Suprapubic skin (tissue), 4 donors: Measurements from ENCODE around the gene TMEM138. TPM values are rescaled to one million over a fixed set of nuclear protein-coding genes. Genes with fewer than 3 reads are reported as not detected.

ENCODE experiments used
- DNase-seq, 2 donors: peaks; one replicate each; pipeline ENCODE4 v3.0.0-alpha.2; 2019; ENCODE audit warnings: low spot score in 2 of 2
- H3K27ac ChIP-seq: fragments of 200-600 bp; sonication (generic); one replicate; pipeline ENCODE4 v1.5.1; 2019
- H3K27me3 ChIP-seq: fragments of 200-600 bp; sonication (generic); one replicate; pipeline ENCODE4 v1.5.1; 2019
- H3K36me3 ChIP-seq: fragments of 200-600 bp; sonication (generic); one replicate; pipeline ENCODE4 v1.5.1; 2019
- H3K4me1 ChIP-seq: fragments of 200-600 bp; sonication (generic); one replicate; pipeline ENCODE4 v1.5.1; 2019
- H3K4me3 ChIP-seq: fragments of 200-600 bp; sonication (generic); one replicate; pipeline ENCODE4 v1.5.1; 2019; ENCODE audit warnings: mild to moderate bottlenecking
- H3K9me3 ChIP-seq: fragments of 200-600 bp; sonication (generic); one replicate; pipeline ENCODE4 v1.5.1; 2019
- EP300 ChIP-seq: sonication (generic); formaldehyde crosslinking; IDR thresholded peaks from one replicate; pipeline ENCODE4 v1.6.1; 2017; ENCODE audit warnings: antibody characterized with exemption
- POLR2A ChIP-seq, 2 donors: fragments of 450-650 bp; IDR thresholded peaks; one replicate each; pipeline ENCODE4 v1.6.1; 2017; ENCODE audit warnings: antibody characterized with exemption in 2 of 2, mild to moderate bottlenecking in 2 of 2, moderate library complexity in 2 of 2
- POLR2AphosphoS5 ChIP-seq, 3 donors: sonication (generic); formaldehyde crosslinking; IDR thresholded peaks; one replicate each; pipeline ENCODE4 v1.6.1; 2017; ENCODE audit warnings: antibody characterized with exemption in 3 of 3
- WGBS: methylation state at CpG from one replicate; pipeline ENCODE4 v1.1.5; 2018; 5-methylcytosine and 5-hydroxymethylcytosine counted together
- total RNA-seq, 4 donors: library from RNA; depleted of rRNA; stranded (reverse); fragments of >200 nt; gene quantifications; one replicate each; pipeline ENCODE4 v1.1.0, GENCODE V29; 2016
- TF ChIP-seq, protein P1 (sequence below), 2 donors: fragments of 200-600 bp in 1 of 2; fragments of 450-650 bp in 1 of 2; sonication (generic) in 1 of 2; IDR thresholded peaks; one replicate each; pipeline ENCODE4 v1.5.1; 2016 to 2019; ENCODE audit warnings: antibody characterized with exemption in 2 of 2, mild to moderate bottlenecking in 1 of 2, moderate library complexity in 1 of 2

The TMEM138 gene
- total RNA-seq, 4 donors from 2014 or later, result 22.3 to 43.5 (median 34.2) TPM

DNA sequence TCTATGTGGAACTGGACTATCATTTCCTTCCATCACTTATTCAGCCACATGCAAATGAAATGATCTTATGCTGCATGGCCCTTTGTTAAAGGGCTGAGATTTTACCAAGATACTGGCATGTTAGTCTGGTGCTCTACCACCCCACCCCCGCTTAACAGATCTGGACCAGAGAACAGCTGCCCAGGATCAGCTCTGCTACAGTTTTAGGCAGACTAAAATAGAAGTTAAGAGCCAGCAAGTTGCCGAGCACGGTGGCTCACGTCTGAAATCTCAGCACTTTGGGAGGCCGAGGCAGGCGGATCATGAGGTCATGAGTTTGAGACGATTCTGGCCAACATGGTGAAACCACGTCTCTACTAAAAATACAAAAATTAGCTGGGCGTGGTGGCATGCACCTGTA lies 33.8 kb upstream of the TMEM138 start:
- peaks cover 57% of the 10 kb centered on the region for H3K4me1 ChIP-seq
- H3K27me3 ChIP-seq, result no peaks in the 10 kb centered on the region
- no peak for DNase-seq
- TF ChIP-seq EP300 (no peak), POLR2A (IDR thresholded peaks at IDR 0.05) (no peak), POLR2AphosphoS5 (IDR thresholded peaks at IDR 0.05) (no peak)
- TF ChIP-seq, protein P1, sequence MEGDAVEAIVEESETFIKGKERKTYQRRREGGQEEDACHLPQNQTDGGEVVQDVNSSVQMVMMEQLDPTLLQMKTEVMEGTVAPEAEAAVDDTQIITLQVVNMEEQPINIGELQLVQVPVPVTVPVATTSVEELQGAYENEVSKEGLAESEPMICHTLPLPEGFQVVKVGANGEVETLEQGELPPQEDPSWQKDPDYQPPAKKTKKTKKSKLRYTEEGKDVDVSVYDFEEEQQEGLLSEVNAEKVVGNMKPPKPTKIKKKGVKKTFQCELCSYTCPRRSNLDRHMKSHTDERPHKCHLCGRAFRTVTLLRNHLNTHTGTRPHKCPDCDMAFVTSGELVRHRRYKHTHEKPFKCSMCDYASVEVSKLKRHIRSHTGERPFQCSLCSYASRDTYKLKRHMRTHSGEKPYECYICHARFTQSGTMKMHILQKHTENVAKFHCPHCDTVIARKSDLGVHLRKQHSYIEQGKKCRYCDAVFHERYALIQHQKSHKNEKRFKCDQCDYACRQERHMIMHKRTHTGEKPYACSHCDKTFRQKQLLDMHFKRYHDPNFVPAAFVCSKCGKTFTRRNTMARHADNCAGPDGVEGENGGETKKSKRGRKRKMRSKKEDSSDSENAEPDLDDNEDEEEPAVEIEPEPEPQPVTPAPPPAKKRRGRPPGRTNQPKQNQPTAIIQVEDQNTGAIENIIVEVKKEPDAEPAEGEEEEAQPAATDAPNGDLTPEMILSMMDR (IDR thresholded peaks at IDR 0.05), result no peak
- H3K27ac ChIP-seq, result no peak overlapping the region
- peaks cover 55% of the 10 kb centered on the region for H3K36me3 ChIP-seq
- H3K4me3 ChIP-seq, result no peak overlapping the region
- 92% methylated on average over 9 of the region's 9 CpGs for WGBS
- no peaks in the 10 kb centered on the region for H3K9me3 ChIP-seq

DNA sequence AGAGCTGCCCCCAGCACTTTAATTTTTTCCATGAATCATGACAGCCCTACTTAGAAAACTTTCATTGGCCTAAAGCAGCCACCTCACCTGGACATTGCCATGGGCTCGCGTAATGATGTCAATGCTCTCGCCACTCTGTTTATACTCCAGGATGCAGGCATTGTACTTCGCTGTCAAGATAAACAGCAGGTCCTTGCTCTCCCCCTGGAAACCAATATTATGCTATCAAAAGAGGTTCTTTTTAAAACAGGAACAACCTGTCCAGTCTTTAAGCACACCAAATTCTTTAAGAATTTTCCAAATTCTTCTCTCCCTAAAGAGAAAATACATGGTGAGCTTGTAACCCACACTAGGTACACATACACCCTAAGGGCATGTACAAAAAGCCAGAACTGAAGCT lies 32.3 kb upstream of the TMEM138 start:
- H3K4me1 ChIP-seq, result peaks cover 72% of the 10 kb centered on the region
- H3K27ac ChIP-seq, result no peak overlapping the region
- 95% methylated on average over 4 of the region's 4 CpGs for WGBS
- no peak for TF ChIP-seq POLR2A (IDR thresholded peaks at IDR 0.05)
- no peak for TF ChIP-seq POLR2AphosphoS5 (IDR thresholded peaks at IDR 0.05)
- TF ChIP-seq EP300, result no peak
- TF ChIP-seq, protein P1 (IDR thresholded peaks at IDR 0.05), result no peak
- no peaks in the 10 kb centered on the region for H3K9me3 ChIP-seq
- H3K27me3 ChIP-seq, result no peaks in the 10 kb centered on the region
- no peak overlapping the region for H3K4me3 ChIP-seq
- H3K36me3 ChIP-seq, result peaks cover 40% of the 10 kb centered on the region
- DNase-seq, result no peak

DNA sequence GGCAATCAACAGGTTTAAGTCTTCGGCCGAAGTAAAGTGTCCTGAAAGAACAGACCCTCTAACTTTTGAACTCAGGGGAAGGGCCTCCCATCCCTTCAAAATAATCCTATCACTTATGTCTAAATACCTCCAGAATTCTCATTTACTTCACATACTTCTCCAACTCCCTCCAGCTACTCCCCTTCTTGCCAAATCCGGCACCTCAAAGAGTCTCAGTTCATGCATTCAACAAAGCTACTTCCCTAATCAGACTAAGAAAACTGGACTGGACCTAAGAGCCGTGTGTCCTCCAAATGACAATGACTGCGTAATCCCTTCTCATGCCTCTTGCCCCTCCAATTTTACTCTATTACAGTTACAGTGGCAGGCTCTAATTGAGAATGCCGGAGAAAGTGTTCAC lies 30.5 kb upstream of the TMEM138 start:
- peaks cover 26% of the 10 kb centered on the region for H3K36me3 ChIP-seq
- TF ChIP-seq, protein P1 (IDR thresholded peaks at IDR 0.05), result no peak
- TF ChIP-seq EP300 (no peak), POLR2AphosphoS5 (IDR thresholded peaks at IDR 0.05) (no peak), POLR2A (IDR thresholded peaks at IDR 0.05) (no peak)
- peak overlapping the region; percentile 98 for H3K4me3 ChIP-seq
- peak overlapping the region; percentile 96 for H3K27ac ChIP-seq
- no peaks in the 10 kb centered on the region for H3K9me3 ChIP-seq
- no peak for DNase-seq
- no peaks in the 10 kb centered on the region for H3K27me3 ChIP-seq
- 56% methylated on average over 6 of the region's 6 CpGs for WGBS
- peaks cover 74% of the 10 kb centered on the region for H3K4me1 ChIP-seq

DNA sequence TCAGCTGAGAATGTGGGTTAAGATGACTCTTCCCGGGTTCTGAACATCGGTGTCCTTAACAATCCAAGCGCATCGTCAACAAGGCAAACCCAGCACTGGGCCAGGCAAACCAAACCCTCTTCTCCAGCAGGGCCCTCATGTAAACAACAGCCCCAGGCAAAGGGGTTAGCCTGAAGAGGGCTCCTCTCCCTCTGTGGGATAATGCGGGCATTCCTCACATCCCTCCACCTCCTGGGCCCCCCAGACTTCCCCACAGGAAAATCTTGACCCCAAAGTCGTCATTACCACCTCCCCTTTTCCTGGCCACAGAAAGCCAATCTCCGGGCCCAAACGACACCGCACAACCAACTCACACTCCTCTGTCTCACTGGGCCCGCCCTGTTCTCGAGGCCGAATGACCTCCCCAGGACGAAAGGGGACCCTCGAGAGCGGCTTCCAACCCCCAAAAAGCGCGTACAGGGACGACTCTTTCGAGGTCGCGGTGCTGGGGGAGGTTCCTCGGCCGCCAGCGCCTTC lies 29.8 kb upstream of the TMEM138 start:
- Histone ChIP-seq H3K4me3 (peak overlapping the region; percentile 98), H3K9me3 (no peaks in the 10 kb centered on the region), H3K27me3 (no peaks in the 10 kb centered on the region), H3K4me1 (peaks cover 73% of the 10 kb centered on the region), H3K36me3 (peaks cover 24% of the 10 kb centered on the region), H3K27ac (peak overlapping the region; percentile 96)
- TF ChIP-seq EP300 (no peak), POLR2A (IDR thresholded peaks at IDR 0.05) (no peak), POLR2AphosphoS5 (IDR thresholded peaks at IDR 0.05) (no peak)
- TF ChIP-seq, protein P1 (IDR thresholded peaks at IDR 0.05), result no peak
- under 1% methylated on average over 24 of the region's 24 CpGs for WGBS
- DNase-seq, result no peak

DNA sequence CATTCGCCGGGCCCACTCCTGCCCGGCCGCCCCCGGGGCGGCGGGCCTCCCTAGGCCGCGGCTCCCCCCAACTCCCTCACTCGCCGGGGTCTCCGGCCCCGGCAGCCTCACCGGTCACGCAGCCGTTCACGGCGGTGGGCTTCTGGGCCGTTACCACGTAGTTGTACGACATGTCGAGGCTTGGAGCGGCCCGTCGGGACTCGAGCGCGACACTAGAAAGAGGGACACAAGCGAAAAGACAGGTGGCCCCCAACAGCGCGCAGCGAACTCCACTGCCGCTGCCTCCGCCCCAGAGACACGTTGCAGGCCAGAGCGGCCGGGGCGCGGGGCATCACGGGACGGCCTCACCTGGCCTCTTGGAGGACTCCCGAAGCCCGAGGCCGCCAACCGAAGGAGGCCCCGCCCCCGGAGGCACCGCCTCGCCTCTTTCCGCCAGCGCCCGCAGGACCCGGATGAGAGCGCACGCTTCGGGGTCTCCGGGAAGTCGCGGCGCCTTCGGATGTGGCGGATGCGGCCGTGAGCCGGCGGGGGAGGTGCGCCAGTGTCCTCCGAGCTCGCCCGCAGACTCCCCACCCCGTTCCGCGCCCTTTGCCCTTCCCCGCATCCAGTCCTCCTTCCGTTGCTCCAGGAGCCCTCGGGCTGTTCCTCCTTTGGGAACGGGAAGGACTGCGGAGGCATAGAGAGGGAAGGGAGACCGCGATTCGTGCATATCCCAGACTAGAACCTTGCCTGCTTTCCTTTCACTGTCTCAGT lies 29.2 kb upstream of the TMEM138 start, which contains the start of the genes DDB1 and TKFC:
TSS of gene DDB1 (minus strand) at position 309 of the 753 bp plus-strand sequence. CDS start at position 172, 137 bp downstream.
TSS of gene TKFC (plus strand) at position 432 of the 753 bp plus-strand sequence. CDS start 1,501 bp downstream, outside the sequence.
- DNase-seq, result peak; percentile 95 to 96
- Histone ChIP-seq H3K9me3 (no peaks in the 10 kb centered on the region), H3K4me3 (peak within 1 kb of the TSS; percentile 98), H3K27me3 (no peaks in the 10 kb centered on the region), H3K27ac (peak within 1 kb of the TSS; percentile 96), H3K4me1 (peaks cover 69% of the 10 kb centered on the region), H3K36me3 (peaks cover 18% of the 10 kb centered on the region)
- WGBS, result under 1% methylated on average over 36 of the region's 81 CpGs
- peak; percentile 37 to 72 (median 48) for TF ChIP-seq POLR2AphosphoS5 (IDR thresholded peaks at IDR 0.05)
- no peak for TF ChIP-seq EP300
- TF ChIP-seq, protein P1 (IDR thresholded peaks at IDR 0.05), result no peak
- TF ChIP-seq POLR2A (IDR thresholded peaks at IDR 0.05), result peak; percentile 35 to 78
